GM15510 (cell line): ENCODE data around the gene CASP7.

Experiments used
- POLR2A ChIP-seq: IDR thresholded peaks from 3 replicates; pipeline ENCODE4 v1.6.1; 2011; ENCODE audit warnings: borderline replicate concordance; ENCODE audit not compliant: insufficient read length; ENCODE audit errors: extremely low read depth

Gene CASP7

GRCh38 chr10:113693348-113693747, 13.6 kb downstream of the CASP7 start:
- no peak for TF ChIP-seq POLR2A

GRCh38 chr10:113695691-113696090, 16.0 kb downstream of the CASP7 start:
- TF ChIP-seq POLR2A, result no peak

GRCh38 chr10:113697595-113697994, 17.9 kb downstream of the CASP7 start:
- no peak for TF ChIP-seq POLR2A

GRCh38 chr10:113704637-113705343, 25.1 kb downstream of the CASP7 start:
- no peak for TF ChIP-seq POLR2A

GRCh38 chr10:113705344-113705652, 25.6 kb downstream of the CASP7 start:
- TF ChIP-seq POLR2A, result no peak

GRCh38 chr10:113706623-113707022, 26.9 kb downstream of the CASP7 start:
- no peak for TF ChIP-seq POLR2A

- TF ChIP-seq POLR2A, result no peak
These were observed 28.9 kb downstream of the CASP7 start for GRCh38 chr10:113708640-113709039.

- no peak for TF ChIP-seq POLR2A
These were observed 29.6 kb downstream of the CASP7 start for GRCh38 chr10:113709221-113709838.

GRCh38 chr10:113711142-113711541, 31.4 kb downstream of the CASP7 start:
- no peak for TF ChIP-seq POLR2A

GRCh38 chr10:113712024-113712423, 32.3 kb downstream of the CASP7 start:
- TF ChIP-seq POLR2A, result no peak

- no peak for TF ChIP-seq POLR2A
These were observed 33.3 kb downstream of the CASP7 start for GRCh38 chr10:113712755-113713639.

GRCh38 chr10:113713640-113713982, 33.9 kb downstream of the CASP7 start:
- TF ChIP-seq POLR2A, result no peak

- TF ChIP-seq POLR2A, result no peak
These were observed 36.6 kb downstream of the CASP7 start for GRCh38 chr10:113716109-113716910.

GRCh38 chr10:113718969-113719822, 39.5 kb downstream of the CASP7 start:
- TF ChIP-seq POLR2A, result no peak
